ENCODE data around the gene ADH1A.
A peak's percentile ranks its signal among the peaks of the same experiment; 100 is the strongest.
"Not testable (repeated sequence)": the region's sequence is repeated elsewhere in the genome, so short reads cannot be mapped to it uniquely, and the experiment has no call there.

The ADH1A gene

GRCh38 chr4:99290848-99291786 lies at the start of gene ADH1A:
TSS of gene ADH1A (minus strand) at chr4:99290985. CDS start at chr4:99290914, 71 bp downstream.
- DNase-seq: no peak

- DNase-seq: no peak
These were observed 48.4 kb upstream of the ADH1A start for GRCh38 chr4:99339172-99339571.

DNA sequence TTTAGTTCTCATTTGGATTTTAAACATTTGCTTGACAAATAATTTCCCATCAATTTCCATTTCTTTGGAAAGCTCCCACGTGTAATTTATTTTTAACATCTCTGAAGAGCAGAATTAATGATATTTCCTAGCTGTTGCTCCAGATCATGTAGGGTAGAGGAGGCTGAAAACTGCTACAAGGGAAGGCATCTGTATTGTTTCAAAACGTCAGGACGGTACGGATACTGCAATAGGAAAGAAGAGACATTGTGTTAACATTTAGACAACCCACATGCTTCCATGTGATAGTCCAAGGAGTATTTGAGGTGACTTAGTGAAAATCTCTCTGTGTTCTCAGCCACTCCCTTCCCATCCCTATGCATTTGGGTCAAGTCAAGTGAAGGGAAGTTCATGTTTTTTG lies 45.8 kb upstream of the ADH1A start:
- no peak for DNase-seq

DNA sequence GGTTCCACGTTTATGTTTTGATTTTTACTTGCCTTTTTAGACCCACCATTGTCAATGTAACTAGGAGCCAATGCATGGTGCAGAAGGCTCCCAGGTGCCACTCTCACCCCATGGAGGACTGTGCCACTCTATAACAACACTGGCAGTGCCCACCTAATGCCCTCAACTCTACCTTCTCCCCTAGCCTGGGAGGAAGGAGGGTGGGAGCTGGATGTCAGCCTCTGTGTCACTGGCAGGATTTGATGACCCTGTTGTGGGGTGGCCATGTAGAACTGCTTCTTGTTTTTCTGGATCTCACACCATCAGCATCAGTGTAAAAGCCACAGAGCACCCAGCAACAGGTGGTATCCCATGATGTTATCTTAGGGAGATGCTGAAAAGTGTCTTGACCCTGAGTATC lies 44.1 kb upstream of the ADH1A start:
- DNase-seq: no peak

DNA sequence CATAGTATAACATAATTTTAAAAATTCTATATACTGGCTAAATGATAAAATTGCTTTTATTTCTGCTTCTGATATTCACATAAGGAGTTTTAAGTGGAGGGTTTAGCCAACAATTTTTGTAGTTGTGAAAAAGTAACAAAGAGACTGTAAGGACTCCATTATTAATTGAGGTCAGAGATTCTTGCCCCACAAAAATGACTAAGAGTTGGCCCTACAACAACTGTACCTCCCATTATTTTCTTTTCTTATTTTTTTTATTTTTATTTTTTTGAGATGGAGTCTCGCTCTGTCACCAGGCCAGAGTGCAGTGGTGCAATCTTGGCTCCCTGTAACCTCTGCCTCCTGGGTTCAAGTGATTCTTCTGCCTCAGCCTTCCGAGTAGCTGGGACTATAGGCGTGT lies 39.9 kb upstream of the ADH1A start:
- DNase-seq: no peak

DNA sequence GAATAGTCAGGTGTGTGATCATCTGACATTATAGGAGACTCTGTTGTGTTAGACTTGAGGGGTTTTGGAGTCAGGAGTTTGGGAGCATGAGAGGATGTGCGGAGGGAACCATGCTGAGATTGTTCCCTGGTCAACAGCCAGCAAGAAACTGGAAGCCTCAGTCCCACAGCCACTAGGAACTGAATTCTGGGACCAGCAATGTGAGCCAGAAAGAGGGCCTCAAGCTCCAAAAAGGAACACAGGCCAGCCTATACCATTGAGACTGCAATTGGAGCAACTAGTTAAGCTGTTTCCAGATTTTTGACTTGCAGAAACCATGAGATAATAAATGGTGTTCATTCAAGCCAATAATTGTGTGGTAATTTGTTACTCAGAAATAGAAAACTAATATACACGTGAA lies 39.1 kb upstream of the ADH1A start:
- DNase-seq: no peak

DNA sequence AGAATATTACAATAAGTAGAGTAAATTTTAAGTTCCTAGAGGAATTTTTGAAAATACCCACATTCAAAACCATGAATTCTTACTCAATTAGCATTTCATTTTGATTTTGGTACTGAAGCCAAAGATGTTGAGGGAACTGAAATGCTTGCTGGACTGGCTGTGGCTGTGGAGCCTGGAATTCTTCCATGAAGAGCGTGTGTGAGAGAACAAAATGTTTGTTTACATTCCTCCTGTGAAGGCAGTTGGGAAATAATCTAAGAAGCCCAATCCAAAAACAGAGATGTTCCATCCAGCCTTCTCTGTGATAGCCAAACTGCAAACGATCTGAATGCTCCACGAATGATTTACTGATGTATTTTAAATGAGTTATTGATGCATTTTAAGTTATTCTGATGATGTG lies 34.2 kb upstream of the ADH1A start:
- DNase-seq: peak; percentile 25

GRCh38 chr4:99324361-99324760 lies 33.6 kb upstream of the ADH1A start:
- DNase-seq: no peak

- no peak for DNase-seq
These were observed 33.0 kb upstream of the ADH1A start for GRCh38 chr4:99323756-99324155.

GRCh38 chr4:99321241-99322191 lies 30.7 kb upstream of the ADH1A start, which contains the start of gene ADH1B:
TSS of gene ADH1B (minus strand) at chr4:99321401. CDS start at chr4:99321331, 70 bp downstream.
- no peak for DNase-seq

- not testable (repeated sequence) for DNase-seq
These were observed 27.0 kb upstream of the ADH1A start for GRCh38 chr4:99317811-99318210.

- no peak for DNase-seq
These were observed 26.6 kb upstream of the ADH1A start for GRCh38 chr4:99317354-99317753.

- no peak for DNase-seq
These were observed 25.1 kb upstream of the ADH1A start for GRCh38 chr4:99315839-99316238.

DNA sequence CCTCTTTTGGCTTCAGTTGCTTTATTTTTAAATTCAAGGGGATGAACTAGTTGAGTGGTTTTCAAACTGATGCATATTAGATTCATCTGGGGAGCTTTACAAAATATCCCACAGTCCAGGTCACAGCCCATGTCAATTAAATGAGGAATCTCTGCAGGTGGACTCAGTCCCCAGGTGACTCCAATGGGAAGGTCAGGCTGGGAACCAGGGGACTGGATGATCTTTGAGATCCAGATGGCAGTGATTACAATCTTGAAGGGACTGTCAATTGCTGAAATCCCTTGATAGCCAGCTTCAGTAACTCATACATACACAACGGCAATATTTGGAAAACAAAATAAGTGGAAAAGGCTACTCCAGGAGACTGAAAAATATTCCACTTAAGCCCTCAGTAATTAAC lies 23.4 kb upstream of the ADH1A start:
- no peak for DNase-seq

DNA sequence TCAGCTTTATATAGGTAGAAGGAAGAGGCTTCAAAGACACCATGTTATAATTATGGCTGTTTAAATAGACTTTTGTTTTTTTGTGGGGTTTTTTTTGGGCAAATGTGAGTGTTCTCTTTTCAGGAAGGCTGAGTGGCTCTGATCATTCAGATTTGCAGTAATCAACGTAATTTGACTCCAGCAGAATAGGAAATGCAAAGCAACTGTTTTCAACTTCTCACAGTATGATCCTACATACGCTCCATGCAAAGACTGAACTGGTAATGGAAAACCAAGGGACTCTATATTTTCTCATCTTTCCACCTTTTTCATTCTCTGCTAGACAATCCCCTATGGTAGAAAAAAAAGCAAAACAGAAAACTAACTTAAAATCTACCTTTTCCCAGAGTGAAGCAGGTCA lies 19.6 kb upstream of the ADH1A start:
- no peak for DNase-seq

- DNase-seq: no peak
These were observed 15.0 kb upstream of the ADH1A start for GRCh38 chr4:99305638-99306400.

DNA sequence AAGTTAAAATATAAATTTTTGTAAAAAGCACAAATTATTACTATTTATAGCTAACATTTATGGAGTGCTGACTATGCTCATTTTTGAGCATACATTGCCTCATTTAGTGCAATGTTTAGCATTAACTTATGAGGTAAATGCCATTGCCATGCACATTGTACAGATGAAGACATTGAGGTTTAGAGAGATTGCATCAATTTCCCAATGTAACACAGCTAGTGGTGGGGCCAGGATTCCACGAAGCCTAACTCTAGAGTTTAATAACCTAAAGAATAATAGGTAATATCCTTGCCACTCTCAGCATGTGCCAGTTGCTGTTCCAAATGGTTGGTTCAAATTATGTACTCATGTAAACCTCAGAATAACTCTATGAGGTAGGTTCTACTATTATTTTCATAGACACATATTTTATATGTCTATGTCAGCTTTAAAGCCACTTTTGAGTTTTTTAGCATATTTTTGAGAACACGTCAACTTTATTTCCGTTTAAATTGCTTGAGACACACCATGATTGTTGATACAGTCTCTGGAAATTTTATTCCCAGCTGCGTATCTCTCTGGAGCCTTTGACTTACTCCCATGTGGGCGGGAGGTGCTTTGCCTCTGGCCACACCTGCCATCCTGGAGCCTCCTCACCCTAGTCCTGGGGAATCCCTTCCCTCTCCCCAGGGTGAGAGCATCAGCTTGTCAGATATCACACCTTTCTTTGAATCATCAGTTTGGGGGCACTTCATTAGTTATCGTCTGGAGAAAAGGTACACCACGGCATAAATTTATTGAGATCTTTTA lies 10.8 kb upstream of the ADH1A start:
- DNase-seq: no peak

DNA sequence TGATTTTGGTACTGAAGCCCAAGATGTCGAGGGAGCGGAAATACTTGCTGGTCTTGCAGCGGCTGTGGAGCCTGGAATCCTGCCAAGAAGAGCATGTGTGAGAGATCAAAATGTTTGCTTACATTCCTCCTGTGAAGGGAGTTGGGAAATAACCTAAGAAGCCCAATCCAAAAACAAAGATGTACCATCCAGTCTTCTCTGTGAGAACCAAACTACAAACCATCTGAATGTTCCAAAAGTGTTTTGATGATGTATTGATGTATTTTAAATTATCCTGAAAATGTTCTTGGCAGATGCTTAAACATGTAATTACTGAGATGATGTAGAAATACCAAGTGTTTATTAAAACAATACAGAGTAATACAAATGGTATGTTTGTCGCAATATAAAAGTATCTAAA lies 10.1 kb upstream of the ADH1A start:
- peak; percentile 64 for DNase-seq

DNA sequence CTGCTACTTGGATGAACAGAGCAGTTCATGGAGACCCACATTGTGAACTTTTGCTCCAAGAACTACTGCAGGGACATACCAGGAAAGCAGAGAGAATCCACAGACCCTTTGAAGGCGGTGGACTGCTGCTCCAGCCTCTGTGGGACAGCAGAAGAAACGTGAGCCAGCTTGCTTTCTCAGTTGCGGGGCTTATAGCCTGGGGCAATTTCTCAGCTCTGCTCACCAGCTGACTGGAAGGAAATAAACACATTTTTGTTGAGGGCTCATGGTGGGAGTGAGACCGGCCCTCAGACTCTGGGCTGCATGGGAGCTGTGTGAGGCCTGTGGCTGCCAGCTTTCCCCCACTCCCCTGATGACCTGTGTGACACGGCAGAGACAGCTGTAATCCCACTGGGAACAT lies 2.6 kb upstream of the ADH1A start:
- DNase-seq: no peak

GRCh38 chr4:99285387-99285786 lies 5.4 kb downstream of the ADH1A start:
- DNase-seq: no peak

GRCh38 chr4:99282731-99283130 lies 8.1 kb downstream of the ADH1A start:
- no peak for DNase-seq

DNA sequence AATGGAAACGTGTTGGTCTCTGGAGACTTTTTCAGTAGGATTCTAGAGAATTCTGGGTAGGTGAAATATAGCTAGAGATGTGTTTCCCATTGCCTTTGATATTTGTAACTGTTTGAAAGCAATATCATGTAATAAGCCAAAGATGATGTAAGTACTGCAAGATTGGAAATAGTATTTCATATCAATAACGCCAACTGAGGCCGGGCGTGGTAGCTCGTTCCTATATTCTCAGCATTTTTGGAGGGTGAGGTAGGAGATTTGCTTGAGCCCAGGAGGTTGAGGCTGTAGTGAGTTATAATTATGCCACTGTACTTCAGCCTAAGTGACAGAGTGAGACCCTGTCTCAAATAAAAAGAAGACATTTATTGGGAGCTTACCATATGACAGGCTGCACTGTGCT lies 9.5 kb downstream of the ADH1A start:
- DNase-seq: no peak
